Fibroblast of upper back skin (primary cell): ENCODE results near the gene ME3.
"Not testable (repeated sequence)": the region's sequence is repeated elsewhere in the genome, so short reads cannot be mapped to it uniquely, and the experiment has no call there.

Source experiments
- DNase-seq: peaks from one replicate; pipeline ENCODE4 v3.0.0-alpha.2; 2013

The ME3 gene

GRCh38 chr11:86453290-86454030, 219.0 kb downstream of the ME3 start:
- no peak for DNase-seq

DNA sequence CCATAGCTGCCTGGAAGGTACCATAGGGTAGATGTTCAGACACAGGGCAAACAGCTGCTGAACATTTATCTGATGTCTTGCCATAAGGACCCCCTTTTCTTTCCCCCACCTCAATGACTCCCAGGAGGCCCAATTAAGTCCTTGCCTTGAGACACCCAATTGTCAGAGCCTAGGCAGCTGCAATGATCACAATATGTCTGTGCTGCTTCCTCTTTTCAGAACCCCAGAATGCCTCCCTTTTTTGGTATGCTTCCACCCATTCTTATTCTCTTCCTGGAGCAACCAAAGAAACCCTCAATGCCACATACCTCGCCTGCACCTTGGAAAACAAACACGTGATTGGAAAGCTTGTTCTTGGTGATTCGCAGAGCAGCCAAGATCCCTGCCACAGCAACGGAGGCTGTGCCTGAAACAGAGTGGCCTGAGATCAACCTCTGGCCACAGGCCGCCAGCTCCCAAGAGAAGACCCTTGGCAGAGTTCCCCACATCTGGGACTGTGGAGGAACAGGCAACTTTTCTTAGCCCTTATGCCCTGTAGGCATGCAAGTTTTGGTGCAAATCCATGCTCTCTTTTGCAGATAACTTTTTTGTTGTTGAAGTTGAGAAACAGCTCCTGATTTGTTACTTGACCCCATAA, 222.3 kb downstream of the ME3 start:
- no peak for DNase-seq

GRCh38 chr11:86447763-86448480, 224.5 kb downstream of the ME3 start:
- no peak for DNase-seq

- DNase-seq: no peak
These were observed 225.5 kb downstream of the ME3 start for GRCh38 chr11:86446924-86447285.

DNA sequence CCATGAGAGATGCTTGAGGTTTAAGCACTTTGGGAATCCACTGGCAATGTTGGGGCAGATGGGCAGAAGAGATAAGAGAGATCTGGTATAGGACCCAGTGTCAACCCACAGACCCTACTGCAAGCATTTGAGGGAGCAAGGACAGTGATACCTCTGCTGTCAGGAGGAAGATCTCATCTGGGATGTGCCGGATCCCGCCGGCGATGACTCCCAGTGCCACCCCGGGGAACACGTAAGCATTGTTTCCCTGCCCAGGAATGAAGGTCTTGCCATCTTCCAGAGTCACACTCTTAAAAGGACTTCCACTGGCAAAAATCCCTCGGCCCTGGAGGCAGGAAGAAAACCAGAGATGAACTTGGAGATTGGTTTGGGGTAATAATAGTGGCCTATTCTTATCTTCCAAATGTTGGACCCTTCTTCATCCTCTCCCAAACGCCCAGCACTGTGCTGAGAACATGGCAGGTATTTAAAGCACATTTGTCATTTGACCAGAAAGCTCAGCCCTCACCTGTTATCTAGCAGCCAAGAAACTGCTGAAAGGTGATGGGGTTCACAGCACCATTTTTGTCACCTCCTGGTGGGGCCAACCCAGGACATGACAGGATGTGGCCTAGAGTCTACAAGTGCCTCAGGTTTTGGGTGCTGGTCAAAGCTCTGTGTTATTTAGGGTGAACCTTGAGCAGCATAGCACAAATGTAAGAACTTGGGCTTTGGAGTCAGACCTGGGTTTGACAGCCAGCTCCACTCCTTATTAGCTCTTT, 226.1 kb downstream of the ME3 start:
- DNase-seq: no peak

DNA sequence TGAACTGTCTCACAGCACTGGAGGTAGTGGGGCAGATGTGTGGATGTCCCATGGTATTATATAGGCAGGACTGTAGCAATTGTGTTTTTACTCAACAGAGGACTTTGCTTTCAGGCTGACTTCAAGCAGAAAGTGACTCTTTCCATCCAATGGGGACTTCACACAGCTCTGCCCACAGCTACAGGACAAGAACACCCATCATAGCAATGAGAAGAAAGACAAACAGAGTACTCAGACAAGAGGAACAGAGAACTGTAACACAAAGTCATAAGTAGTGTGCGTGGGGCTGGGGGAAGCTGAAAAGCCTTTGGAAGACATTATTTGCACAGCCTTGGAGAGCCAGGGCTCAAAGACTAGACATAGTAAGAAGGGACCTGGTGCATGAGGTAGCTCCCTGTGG, 227.4 kb downstream of the ME3 start:
- DNase-seq: no peak

DNA sequence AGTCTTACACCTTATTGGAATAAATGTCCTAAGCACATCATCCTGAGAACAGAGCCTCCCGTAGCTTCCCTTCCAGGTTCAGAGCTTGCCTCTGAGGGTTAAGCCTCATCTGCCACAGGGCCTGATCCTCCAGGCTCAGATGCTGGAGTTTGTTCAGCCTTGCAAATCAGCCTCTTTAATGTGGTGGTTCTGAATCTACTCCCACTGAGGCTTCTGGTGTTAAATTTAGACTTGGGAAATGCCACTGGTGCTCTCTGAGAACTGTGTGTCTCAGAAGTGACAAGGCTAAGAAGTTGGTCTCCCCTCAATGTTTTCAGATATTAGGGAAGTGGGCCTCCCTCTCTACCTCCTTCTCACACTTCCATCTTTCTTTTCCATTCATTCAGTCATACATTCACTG, 229.0 kb downstream of the ME3 start:
- no peak for DNase-seq

DNA sequence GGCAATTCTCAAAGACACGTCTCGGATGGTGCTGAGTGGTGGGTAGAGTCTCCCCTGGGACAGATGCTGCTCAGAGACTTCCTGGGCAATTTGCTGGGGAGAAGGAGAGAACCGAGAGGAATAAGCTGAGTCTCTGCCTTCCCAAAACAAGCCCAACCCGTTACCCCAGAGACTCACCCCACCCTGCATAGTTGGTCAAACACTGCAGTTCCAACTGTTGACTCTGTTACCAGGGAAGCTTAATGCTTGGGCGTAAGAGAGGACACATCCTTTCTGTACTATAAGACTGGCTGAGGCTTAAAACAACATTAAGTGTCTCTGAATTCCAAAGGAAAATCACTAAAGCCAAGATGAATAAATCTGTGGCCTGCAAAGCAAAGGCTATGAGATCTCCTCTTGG, 229.6 kb downstream of the ME3 start:
- DNase-seq: no peak

DNA sequence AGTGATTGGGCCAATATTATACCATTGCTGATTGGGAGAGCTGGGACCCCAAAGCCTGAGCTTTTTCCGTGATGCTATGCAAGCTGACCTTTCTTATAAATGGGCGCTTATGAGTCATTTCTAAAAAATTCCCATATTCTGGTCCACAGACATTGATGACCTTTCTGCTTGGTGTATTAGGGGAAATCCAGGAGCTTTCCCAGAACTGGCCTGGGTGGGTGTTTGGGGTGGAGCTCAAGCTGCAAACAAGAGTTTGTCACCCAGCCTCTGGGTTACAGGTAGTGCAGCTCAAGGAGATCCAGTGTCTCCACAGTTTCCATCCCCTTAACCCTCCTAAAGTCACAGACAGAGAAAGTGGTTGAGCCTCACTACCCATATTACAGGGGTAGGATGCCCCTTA, 230.0 kb downstream of the ME3 start:
- no peak for DNase-seq

- peak; percentile 46 for DNase-seq
These were observed 231.6 kb downstream of the ME3 start for GRCh38 chr11:86440843-86441242.

GRCh38 chr11:86440305-86440716, 232.1 kb downstream of the ME3 start:
- peak; percentile 86 for DNase-seq

- peak; percentile 86 for DNase-seq
These were observed 233.7 kb downstream of the ME3 start for GRCh38 chr11:86438685-86439084.

DNA sequence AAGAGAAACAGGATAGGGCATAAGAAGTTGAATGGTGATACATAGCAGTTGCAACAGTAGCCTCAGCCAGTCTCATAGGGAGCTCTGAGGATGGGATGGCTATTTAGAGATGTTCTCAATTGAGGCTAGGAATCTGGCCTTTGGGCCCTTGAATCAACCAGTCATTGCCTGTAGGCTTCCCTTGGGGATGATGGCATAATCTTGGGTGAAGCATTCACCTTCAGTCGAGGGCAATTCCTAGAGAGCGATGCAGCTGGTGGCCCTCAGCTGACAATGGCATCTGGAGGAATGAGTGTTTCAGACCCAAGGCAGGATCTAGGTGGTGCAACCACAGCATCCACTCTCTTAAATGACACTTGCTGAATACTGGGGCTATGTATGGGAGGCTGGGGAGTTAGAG, 236.7 kb downstream of the ME3 start:
- no peak for DNase-seq

DNA sequence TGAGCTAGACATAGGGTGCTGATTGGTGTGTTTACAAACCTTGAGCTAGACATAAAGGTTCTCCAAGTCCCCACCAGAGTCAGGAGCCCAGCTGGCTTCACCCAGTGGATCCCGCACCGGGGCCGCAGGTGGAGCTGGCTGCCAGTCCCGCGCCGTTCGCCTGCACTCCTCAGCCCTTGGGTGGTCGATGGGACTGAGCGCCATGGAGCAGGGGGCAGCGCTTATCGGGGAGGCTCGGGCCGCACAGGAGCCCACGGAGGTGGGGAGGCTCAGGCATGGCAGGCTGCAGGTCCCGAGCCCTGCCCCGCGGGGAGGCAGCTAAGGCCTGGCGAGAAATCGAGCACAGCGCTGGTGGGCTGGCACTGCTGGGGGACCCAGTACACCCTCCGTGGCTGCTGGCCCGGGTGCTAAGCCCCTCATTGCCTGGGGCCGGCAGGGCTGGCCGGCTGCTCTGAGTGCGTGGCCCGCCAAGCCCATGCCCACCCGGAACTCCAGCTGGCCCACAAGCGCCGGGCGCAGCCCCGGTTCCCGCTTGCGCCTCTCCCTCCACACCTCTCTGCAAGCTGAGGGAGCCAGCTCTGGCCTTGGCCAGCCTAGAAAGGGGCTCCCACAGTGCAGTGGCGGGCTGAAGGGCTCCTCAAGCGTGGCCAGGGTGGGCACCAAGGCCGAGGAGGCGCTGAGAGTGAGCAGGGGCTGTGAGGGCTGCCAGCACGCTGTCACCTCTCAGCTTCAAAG, 238.9 kb downstream of the ME3 start:
- not testable (repeated sequence) for DNase-seq

DNA sequence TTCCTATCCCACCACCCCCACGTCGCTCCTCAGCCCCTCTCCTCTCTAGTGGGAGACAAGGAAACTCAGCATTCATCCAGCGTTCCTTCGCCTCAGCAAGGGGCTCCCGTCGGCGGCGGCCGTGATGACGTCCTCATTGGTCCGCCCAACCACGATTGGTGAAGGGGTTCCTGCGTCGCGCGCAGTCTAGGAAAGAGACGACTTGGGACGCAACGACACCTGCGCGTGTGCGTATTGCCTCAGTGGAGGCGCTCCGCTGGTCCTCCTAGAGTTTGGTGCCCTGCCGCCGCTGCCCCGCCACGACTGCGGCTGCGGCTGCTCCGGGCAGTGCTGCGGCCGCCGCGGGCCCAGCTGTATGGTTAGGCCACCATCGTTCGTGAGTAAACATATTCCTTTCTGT, 241.2 kb downstream of the ME3 start:
- DNase-seq: peak; percentile 19

- no peak for DNase-seq
These were observed 245.0 kb downstream of the ME3 start for GRCh38 chr11:86427441-86427840.

DNA sequence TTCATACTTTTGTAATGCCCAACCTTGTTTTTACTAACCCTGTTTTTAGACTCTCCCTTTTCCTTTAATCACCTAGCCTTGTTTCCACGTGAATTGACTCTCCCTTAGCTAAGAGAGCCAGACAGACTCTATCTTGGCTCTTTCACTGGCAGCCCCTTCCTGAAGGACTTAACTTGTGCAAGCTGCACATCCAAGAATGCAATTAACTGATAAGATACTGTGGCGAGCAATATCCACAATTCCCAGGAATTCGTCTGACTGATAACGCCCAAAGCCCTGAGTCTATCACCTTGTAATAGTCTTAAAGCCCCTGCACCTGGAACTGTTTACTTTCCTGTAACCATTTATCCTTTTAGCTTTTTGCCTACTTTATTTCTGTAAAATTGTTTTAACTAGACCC, 248.9 kb downstream of the ME3 start:
- DNase-seq: not testable (repeated sequence)

GRCh38 chr11:86422371-86422770, 250.0 kb downstream of the ME3 start:
- no peak for DNase-seq

DNA sequence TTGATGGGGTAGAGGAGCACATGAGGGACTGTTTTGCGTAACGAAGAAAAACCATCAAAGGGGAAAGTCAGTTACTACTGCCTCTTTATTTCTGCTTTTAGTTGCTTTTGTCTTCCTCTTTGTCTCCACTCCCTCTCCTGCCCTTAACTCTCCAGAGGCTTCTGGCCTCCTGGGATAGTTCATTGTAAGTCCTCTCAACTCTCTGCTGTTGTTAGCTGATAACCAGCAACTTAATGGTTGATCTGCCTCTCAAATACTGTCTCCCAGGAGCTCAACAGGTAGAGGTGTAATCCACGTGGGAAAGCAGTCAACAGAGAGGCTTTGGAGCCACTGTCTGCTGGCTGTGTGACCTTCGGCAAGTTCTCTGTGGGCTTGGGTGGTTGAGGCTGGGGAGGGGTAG, 250.5 kb downstream of the ME3 start:
- no peak for DNase-seq

GRCh38 chr11:86418917-86419316, 253.5 kb downstream of the ME3 start:
- DNase-seq: peak; percentile 28

DNA sequence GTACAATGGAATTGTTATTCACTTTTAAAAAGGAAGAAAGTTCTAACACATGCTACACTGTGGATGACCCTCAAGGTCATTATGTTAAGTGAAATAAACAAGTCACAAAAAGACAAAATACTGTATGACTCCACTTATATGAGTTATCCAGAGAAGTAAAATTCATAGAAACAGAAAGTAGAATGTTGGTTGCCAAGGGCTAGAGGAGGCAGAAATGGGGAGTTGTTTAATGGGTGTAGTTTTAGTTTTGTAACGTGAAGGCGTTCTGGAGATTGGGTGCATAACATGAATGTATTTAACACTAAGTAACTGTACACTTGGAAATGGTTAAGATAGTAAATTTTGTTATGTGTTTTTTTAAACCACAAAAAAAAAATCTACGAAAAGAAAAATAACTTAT, 253.9 kb downstream of the ME3 start:
- DNase-seq: no peak

- no peak for DNase-seq
These were observed 254.3 kb downstream of the ME3 start for GRCh38 chr11:86418106-86418505.

- DNase-seq: not testable (repeated sequence)
These were observed 255.5 kb downstream of the ME3 start for GRCh38 chr11:86416951-86417350.
